ENCODE results near the gene UBA6.

Gene UBA6

DNA sequence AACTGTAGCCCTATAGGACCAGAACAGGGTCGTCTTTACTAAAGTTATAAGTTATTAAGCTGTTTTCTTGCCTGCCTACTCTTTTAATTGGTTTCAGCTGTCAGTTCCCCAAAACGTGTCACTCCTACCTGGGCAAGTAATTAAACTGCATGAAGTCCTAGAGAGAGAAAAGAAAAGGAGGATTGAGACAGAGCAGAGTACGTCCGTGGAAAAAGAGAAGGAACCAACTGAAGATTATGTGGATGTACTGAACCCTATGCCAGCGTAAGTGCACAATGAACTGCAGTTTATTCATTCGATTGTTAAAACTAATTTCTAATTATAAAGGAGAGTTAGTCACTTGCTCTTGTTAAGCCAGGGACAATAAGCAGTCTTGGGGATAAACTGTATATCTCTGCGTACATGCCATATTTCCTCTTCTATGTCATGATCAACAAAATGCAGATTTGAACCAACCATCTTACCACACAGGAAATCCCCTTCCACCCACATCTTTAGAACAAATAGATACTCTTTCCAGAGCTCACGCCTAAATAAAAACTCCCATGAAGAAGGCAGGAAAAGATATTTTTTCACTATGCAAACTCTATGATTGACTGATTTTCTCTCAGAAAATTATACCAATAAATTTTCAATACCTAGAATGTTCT is 119.6 kb downstream of the UBA6 start:
- TF ChIP-seq, protein P1, sequence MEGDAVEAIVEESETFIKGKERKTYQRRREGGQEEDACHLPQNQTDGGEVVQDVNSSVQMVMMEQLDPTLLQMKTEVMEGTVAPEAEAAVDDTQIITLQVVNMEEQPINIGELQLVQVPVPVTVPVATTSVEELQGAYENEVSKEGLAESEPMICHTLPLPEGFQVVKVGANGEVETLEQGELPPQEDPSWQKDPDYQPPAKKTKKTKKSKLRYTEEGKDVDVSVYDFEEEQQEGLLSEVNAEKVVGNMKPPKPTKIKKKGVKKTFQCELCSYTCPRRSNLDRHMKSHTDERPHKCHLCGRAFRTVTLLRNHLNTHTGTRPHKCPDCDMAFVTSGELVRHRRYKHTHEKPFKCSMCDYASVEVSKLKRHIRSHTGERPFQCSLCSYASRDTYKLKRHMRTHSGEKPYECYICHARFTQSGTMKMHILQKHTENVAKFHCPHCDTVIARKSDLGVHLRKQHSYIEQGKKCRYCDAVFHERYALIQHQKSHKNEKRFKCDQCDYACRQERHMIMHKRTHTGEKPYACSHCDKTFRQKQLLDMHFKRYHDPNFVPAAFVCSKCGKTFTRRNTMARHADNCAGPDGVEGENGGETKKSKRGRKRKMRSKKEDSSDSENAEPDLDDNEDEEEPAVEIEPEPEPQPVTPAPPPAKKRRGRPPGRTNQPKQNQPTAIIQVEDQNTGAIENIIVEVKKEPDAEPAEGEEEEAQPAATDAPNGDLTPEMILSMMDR (IDR thresholded peaks at IDR 0.05; ENCODE audit: low read depth, low read length) = no peak
- H3K4me3 ChIP-seq (ENCODE audit: low read depth, low read length) = no peak overlapping the region

DNA sequence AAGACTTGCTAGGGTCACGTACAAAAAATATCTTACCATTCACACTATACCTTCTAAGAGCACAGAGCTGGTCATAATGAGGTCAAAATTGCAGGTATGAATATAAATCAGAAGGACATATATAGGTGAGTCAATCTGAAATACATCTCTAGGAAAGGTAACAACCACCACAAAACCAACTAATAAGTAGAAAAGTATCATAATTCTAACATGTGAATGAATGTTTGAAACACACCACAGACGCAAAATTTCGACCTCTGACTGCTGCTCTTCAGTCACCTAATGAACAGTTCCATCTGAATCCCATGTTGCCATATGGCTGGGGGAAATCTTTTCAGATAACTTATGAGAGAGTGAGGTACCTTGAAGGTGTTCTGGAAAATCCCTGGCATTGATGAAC is 120.4 kb downstream of the UBA6 start:
- H3K4me3 ChIP-seq (ENCODE audit: low read depth, low read length) = no peak overlapping the region
- TF ChIP-seq, protein P1 (IDR thresholded peaks at IDR 0.05; ENCODE audit: low read depth, low read length) = no peak

DNA sequence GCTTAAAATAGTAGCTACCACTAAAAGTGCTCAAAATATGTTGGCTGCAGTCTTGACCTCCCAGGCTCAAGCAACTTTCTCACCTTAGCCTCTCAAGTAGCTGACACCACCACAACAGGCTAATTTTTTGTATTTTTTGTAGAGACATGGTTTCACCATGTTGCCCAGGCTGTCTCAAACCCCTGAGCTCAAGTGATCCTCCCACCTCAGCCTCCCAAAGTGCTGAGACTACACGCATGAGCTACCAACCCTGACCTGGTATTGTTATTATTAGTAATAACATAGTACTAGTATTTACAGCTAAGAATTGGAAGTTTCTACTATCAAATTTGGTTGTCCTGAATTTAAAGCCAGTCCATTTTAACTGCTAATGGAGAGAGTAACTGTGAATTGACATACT is 124.4 kb downstream of the UBA6 start:
- H3K4me3 ChIP-seq (ENCODE audit: low read depth, low read length) = no peak overlapping the region
- TF ChIP-seq, protein P1 (IDR thresholded peaks at IDR 0.05; ENCODE audit: low read depth, low read length) = no peak

DNA sequence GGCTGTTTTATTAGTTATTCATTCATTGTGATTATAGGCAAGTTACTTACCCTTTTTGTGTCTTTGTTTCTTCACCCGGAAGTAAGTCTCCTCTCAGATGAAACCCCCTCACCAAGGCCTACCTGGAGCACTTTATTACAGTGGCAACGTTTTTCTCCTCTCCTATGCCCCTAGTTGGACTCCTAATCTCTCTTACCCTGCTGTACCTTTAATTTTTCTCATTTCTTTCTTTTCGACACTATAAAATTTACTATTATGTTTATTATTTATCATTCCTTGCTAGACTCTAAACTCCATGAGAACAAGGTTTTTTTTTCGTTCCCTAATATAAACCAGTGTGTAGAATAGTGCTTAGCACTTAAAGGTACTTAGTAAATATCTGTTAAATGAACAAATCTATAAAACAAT is 124.9 kb downstream of the UBA6 start:
- TF ChIP-seq, protein P1 (IDR thresholded peaks at IDR 0.05; ENCODE audit: low read depth, low read length) = no peak
- no peak overlapping the region for H3K4me3 ChIP-seq (ENCODE audit: low read depth, low read length)

DNA sequence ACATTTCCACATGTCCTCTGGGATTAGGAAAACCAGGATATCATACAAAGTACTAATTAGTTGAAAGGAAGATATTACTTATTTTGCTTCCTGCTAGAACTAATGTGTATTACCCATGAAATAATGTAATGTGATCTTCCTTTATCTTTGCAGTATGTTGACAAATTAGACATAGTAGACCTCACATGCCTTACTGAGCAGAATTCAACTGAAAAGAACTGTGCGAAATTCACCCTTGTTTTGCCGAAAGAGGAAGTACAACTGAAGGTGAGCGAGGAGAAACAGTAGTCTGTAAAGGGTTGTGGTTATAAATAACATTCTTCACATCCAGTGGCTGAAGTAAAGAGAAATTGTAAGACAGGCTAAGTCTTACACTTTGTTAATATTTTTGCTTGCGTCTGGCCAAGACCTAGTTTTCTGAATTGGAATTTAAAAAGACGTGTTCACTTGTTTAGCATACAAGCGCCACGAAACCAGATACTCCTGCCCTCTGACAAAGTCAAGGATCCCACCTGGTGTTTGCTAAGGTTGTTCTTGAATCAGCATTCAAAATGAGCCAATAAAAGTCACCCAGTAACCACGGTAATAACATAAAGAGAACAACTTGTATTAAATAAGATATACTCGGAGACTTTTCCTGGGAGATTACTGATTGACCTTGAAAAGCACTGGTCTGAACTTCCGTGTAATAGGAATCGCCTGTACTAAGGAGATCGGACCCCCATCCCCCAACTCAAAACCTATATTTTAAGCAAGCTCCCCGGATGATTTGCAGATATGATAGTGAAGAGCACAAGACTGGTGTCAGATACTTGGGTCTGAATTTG is 125.5 kb downstream of the UBA6 start:
- no peak overlapping the region for H3K4me3 ChIP-seq (ENCODE audit: low read depth, low read length)
- TF ChIP-seq, protein P1 (IDR thresholded peaks at IDR 0.05; ENCODE audit: low read depth, low read length) = no peak

DNA sequence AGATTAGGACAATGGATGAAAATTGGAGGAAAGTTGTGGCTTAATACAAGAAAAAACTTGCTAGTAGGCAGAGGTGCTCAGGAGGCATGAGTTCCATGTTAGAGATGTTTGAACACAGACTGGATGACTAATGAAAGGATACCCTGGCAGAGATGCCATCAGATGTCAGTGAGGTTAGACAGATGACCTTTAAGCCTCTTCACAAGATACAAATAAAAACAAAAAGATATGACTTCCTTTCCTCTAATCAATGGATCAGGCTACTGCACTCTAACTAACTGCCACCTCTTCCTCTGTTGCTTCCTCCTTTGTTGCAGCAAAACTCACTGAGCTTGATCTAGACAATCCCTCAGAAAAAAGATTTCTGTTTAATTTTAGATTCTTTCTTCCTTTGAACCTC is 127.8 kb downstream of the UBA6 start:
- no peak overlapping the region for H3K4me3 ChIP-seq (ENCODE audit: low read depth, low read length)
- TF ChIP-seq, protein P1 (IDR thresholded peaks at IDR 0.05; ENCODE audit: low read depth, low read length) = no peak

DNA sequence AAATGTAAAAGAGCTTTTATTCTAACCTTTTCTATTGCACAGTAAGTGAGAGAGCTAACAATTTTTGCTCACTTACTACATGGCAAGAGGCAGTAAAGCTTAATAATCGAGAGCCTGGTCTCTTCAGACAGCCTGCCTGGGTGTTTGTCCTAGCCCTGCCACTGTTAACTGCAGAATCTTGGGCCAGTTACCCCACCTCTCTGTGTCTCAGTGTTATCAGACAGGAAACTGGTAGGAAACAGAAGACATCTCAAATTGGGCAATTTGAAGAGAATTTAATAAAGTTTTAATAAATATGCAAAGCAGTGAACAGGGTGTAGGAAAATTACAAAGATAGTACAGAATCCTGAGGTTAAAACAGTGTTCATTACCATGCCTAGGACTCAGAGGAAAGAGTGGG is 129.0 kb downstream of the UBA6 start:
- no peak overlapping the region for H3K4me3 ChIP-seq (ENCODE audit: low read depth, low read length)
- TF ChIP-seq, protein P1 (IDR thresholded peaks at IDR 0.05; ENCODE audit: low read depth, low read length) = no peak
